NAMALWA (cell line): Measurements from ENCODE around the gene CTRB2.
"Not testable (repeated sequence)": the region's sequence is repeated elsewhere in the genome, so short reads cannot be mapped to it uniquely, and the experiment has no call there.

Experiments
- DNase-seq: peaks from one replicate; pipeline ENCODE4 v3.0.0-alpha.2; 2015; ENCODE audit warnings: low spot score

The CTRB2 gene

GRCh38 chr16:75242436-75243078 lies 35.6 kb upstream of the CTRB2 start:
- not testable (repeated sequence) for DNase-seq

GRCh38 chr16:75241955-75242354 lies 35.0 kb upstream of the CTRB2 start:
- DNase-seq = no peak

DNA sequence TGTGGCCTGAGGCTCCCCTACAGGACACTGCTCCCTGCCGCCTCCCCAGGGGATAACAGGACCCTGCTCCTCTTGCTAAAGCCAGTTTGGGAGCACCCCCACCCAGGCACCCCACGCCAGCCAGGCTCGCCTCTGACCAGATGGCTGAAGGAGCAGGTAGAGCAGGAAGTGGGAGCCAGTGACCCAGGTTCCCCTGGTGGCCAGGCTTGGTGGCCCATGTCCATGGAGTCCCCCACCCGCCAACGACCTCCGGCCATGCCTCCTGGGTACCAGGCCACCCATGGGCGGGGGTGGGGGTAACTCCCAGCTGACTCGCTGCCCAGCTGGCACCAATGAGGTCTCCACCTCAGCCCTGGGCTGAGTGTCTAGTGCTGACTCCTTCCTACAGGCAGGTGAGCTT lies 34.5 kb upstream of the CTRB2 start:
- no peak for DNase-seq

DNA sequence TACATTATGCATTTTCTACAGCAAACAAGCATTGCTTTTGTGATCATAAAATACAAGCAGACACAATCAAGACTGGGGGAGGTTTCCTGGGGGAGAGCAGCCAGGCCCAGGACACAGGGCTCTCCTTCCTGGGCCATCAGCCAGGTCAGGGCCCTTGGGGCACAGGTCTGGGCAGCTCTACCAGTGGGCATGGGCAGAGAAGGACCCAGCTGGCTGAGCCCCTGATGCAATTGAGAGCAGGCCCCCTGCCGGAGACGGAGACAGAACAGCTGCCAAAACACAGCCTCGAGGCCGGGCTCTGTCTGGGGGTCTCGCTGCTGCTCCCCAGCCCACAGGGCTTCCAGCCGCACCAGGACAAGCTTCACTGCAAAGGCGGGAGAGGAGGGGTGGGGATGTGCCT lies 33.7 kb upstream of the CTRB2 start:
- not testable (repeated sequence) for DNase-seq

DNA sequence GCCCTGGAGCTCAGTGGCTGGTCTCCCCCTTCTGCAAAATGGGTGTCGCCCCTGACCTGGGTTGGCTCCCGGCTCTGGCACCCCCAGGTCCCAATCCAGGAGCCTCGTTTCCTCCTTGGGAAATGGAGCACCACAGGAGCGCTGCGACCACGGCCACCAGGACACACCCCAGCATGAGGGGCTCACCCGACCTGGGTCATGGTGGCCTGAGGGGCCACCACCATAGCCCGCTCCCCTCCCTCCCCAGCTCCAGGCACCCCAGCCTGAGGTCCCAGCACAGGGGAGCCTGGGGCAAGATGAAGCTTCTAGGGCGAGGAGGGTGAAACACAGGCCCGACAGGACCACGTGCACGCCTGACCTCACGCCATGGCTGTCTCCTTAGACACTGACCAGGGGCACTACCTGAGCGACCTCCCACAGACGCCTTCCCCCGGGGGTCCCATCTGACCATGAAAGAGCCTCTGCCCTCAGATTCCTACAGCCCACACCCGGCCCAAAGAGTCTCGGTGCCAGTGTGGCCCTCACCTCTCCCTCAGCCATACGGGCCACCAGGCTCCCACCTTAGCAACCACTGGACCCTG lies 32.7 kb upstream of the CTRB2 start:
- no peak for DNase-seq

GRCh38 chr16:75238853-75239541 lies 32.0 kb upstream of the CTRB2 start:
- DNase-seq = peak; percentile 46

DNA sequence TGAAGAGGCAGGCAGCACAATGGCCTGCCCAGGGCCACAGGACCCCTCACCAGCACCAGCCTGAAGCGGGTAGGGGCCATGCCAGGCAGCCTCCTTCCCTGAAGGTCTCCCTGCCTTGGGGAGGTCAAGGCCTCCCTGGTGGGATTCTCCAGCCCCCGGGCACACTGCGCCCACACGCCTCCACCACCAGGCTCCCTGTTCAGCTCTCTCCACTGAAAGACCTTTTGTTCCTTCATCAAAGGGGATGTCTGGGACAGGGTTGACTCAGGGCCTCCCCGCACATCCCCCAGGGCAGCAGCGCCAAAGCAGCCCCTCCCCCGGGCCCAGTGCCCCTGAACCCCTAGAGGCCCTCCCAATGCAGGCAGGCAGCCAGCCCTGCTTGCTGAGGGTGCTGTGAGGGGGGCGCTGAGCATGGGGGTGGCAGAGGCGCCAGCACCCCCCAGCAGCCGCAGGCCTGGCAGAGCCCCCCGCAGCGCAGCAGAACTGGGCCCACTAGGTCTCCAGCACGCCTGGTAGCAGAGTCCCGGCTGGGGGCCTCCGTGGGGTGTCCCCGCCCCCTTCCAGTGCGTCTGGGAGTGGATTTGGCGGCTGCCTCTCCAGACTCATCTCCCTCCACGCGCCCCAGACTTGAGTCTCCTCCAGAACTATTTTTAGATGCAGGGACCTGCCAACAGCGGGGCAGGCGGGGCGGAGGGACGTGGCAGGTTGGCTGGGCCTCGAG lies 31.3 kb upstream of the CTRB2 start:
- no peak for DNase-seq

DNA sequence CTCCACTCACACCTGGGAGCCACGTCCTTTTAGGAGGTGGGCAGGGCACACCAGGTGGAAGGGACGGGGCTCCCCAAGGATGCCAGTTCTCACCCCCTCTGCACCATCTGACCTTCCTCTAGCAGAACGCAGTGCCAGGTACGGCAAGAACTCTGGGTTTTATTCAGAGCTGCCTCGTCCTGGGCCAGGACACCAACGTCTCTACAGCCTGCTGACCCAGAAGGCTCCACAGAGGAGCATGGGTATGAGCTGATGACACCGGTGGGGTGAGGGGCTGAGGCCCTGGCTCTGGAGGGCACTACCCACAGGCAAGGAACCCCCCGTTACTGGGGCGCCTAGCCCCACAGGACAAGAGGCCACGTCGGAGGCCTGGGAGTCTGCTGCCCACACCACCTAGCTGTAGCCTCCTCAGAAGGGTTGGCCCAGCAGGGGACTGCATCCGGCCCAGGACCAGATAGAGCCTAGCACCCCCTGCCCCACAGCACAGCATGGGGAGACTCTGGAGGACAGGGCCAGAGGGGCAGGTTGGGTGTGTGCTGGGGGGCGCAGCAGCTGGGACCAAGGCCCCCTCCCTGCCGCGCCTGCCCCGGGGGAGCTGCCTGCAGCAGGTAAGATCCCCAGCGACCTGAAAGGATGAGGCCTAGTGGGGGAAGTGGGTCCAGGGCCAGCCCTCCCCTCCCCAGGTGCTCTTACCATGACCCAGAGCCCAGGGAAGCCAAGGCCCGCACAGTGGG lies 30.6 kb upstream of the CTRB2 start:
- DNase-seq = no peak

DNA sequence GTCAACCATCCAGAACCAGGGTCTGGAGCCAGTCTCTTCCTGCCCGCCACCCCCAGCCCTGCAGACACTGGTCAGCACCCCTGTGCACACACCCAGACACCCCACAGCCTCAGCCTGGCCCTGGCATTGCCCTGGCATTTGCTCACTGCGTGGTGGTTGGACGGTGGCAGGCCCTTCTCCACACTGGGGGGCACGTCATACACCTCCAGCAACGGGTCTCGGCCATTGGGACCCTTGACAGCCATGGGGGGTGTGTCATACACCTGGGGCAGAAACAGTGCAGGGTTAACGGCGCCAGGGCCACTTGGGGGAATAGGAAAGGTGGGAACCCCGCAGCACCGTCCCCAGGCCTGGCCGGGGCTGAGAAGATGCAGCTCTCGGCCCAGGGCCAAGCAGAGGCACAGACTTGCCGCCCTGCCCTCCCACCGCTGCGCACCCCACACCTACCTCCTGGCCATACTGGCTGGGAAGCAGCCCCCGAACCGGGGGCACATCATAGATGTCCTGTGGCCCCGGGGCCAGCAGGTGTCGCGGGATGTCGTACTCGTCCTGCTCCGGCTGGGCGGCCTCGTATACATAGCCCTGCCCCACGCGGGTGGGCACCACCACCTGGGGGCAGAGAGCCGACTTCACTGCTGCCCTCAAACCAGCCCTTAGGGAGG lies 29.9 kb upstream of the CTRB2 start:
- DNase-seq = no peak

GRCh38 chr16:75236232-75236631 lies 29.3 kb upstream of the CTRB2 start:
- DNase-seq = no peak

GRCh38 chr16:75235721-75236193 lies 28.8 kb upstream of the CTRB2 start:
- DNase-seq = no peak

DNA sequence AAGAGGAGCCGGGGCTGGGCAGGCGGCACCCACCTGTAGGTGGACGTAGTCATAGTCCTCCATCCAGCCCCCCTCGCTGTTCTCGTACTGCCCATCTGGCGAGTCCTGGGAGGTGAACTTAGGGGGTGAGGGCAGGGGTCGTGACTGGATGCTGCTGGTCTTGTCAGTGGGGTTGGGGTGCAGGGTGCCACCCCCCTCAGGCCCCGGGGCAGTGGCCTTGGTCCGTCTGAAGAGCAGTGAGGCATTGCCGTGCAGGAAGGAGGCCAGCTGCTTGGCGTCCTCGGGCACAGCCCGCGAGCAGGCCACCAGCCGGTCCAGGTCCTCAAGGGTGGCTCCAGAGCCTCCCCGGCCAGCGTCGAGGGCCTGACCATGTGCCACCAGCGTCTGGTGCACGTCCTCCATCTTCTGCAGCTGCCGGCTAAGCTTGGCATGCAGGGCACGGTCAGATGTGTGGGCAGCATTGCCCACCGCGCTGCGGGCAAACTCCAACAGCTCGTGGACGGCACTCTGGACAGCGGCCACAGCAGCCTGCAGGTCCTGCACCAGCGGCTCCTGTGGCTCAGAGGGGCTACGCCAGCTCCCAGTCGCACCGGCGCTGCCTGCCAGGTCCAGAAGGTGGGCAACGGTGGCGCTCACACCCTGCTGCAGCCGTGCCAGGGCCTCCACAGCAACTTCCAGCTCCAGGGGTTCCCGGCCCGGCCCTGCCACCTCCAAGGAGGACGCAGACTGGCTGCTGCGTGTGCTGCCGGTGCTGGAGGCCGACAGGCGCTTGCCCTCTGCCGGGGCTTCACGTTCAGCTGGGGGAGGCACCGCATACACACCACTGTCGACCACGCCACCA lies 28.1 kb upstream of the CTRB2 start:
- no peak for DNase-seq

DNA sequence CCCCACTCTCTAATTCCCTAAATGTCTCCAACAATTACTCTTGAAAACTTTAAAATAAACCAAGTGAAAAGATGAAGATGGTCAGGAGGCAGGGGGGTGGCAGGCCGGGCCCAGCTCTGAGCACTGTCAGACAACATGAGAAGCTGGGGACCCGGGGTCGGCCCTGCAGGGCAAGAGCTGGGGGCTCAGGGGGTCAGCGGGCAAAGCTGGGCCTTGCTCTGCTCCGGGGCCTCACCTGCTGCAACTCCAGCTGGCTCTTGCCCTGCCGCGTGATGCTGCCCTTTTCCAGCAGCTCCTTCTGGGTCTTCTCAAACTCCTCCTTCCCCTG lies 26.6 kb upstream of the CTRB2 start:
- DNase-seq = no peak

- DNase-seq = no peak
Measured at GRCh38 chr16:75231570-75231969, 24.6 kb upstream of the CTRB2 start.

GRCh38 chr16:75230471-75231110 lies 23.6 kb upstream of the CTRB2 start:
- DNase-seq = no peak

DNA sequence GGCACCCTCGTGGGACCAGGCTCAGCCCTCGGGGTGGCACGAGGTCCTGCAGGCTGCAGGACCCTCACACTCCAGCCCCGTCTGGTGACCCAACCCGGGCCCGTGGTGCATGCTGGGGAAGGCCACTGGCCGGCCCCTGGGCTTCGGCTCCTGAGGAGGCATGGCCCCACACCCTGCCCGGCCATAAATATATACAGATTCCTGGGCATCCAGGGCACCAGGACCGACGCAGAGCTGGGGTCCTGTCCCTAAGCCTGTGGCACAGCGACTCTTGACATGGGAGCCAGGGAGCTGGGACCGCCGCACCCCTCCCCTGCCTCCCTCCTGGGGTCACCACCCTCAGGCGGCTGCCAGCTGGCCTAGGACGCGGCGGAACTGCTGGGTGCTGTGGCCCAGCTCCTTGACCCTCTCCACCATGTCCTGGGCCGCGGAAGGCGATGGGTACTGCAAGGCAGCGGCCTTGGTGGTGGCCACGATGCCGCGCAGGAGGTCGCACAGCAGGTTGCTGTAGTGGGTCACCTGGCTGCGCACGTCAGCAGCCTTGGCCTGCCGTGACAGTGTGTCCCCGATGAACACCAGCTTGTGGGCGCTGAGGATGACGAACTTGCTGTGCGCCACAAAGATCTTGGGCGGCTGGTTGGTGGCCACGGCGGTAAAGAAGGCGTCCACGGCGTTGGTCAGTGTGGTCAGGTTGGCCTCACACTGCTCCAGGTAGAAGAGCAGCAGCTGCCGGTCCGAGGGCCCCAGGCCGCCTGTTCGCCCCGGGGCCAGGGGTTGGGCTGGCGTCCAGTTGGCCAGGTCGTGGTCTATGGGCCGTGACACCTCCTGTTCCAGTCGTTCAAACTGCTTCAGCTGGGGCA lies 22.4 kb upstream of the CTRB2 start:
- DNase-seq = no peak

- no peak for DNase-seq
Measured at GRCh38 chr16:75228143-75228976, 21.4 kb upstream of the CTRB2 start.

GRCh38 chr16:75227361-75228142 lies 20.6 kb upstream of the CTRB2 start:
- DNase-seq = no peak
